Keratinocyte (primary cell): ENCODE measurements around the gene CLDN9.

Experiments
- EZH2 ChIP-seq: IDR thresholded peaks from one replicate; pipeline ENCODE4 v1.6.1; 2012; ENCODE audit warnings: inconsistent platforms, mild to moderate bottlenecking, low read length, moderate library complexity
- TF ChIP-seq, protein P1 (sequence below), 3 experiments: IDR thresholded peaks in 1 of 3; conservative IDR thresholded peaks in 1 of 3; optimal IDR thresholded peaks in 1 of 3; 2 replicates in 2 of 3; 3 replicates in 1 of 3; pipeline versions ENCODE3 to v1.5.1; 2011; ENCODE audit warnings: low read length in 3 of 3, mild to moderate bottlenecking in 3 of 3, moderate library complexity in 2 of 3, control low read depth in 1 of 3, inconsistent platforms in 1 of 3; ENCODE audit not compliant: insufficient read depth in 2 of 3; ENCODE audit errors: extremely low read depth in 1 of 3

DNA sequence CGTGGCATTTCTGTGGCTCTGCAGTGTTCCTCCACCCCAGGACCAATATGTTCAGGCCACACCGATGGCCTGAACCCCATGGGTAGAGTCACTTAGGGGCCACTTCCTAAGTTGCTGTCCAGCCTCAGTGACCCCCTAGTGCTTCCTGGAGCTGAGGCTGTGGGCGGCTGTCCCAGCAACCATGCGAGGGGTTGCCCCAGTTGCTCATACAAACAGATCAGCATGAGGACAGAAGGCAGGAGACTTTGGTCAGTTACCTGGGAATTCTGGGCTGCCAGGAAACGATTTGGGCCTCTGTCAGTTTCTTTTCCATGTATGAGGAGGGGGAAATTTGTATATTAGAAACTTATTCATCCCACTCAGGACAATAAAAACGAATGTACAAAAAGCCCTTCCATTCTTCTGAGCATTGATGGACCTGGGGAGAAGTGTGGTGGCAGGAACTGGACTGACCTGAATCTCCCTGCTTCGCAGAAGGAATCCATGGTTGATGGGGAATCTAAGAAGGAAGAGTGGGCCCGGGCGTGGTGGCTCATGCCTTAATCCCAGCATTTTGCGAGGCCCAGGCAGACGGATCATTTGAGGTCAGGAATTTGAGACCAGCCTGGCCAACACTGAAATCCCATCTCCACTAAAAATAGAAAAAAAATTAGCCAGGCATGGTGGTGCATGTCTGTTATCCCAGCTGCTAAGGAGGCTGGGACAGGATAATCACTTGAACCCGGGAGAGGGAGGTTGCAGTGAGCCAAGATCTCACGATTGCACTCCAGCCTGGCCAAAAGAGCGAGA lies 47.8 kb downstream of the CLDN9 start:
- TF ChIP-seq, protein P1, sequence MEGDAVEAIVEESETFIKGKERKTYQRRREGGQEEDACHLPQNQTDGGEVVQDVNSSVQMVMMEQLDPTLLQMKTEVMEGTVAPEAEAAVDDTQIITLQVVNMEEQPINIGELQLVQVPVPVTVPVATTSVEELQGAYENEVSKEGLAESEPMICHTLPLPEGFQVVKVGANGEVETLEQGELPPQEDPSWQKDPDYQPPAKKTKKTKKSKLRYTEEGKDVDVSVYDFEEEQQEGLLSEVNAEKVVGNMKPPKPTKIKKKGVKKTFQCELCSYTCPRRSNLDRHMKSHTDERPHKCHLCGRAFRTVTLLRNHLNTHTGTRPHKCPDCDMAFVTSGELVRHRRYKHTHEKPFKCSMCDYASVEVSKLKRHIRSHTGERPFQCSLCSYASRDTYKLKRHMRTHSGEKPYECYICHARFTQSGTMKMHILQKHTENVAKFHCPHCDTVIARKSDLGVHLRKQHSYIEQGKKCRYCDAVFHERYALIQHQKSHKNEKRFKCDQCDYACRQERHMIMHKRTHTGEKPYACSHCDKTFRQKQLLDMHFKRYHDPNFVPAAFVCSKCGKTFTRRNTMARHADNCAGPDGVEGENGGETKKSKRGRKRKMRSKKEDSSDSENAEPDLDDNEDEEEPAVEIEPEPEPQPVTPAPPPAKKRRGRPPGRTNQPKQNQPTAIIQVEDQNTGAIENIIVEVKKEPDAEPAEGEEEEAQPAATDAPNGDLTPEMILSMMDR (optimal IDR thresholded peaks at IDR 0.05 in 1 of 3, IDR thresholded peaks at IDR 0.05 in 1 of 3, conservative IDR thresholded peaks at IDR 0.05 in 1 of 3; ENCODE audit: extremely low read depth in 1 of 3, insufficient read depth in 2 of 3, low read length in 3 of 3): no peak
- no peak for TF ChIP-seq EZH2
